Prostate gland (tissue), 2 donors: ENCODE results near the gene TNFAIP2. TPM values are rescaled to one million over a fixed set of nuclear protein-coding genes. Genes with fewer than 3 reads are reported as not detected.
"Not testable (repeated sequence)": the region's sequence is repeated elsewhere in the genome, so short reads cannot be mapped to it uniquely, and the experiment has no call there.

ENCODE experiments used
- DNase-seq: peaks from one replicate; pipeline ENCODE4 v3.0.0-alpha.2; 2019; ENCODE audit warnings: low spot score
- H3K27ac ChIP-seq, 2 donors: fragments of 200-600 bp; sonication (generic); 2 replicates each; pipeline ENCODE4 v1.5.1; 2017 to 2019
- H3K27me3 ChIP-seq: fragments of 200-600 bp; sonication (generic); replicated peaks from 2 replicates; pipeline ENCODE4 v1.5.1; 2019; ENCODE audit not compliant: insufficient read depth
- H3K36me3 ChIP-seq, 2 donors: fragments of 200-600 bp; sonication (generic); 1 replicate in 1 of 2; 2 replicates in 1 of 2; pipeline versions ENCODE4 v1.5.1 to v1.8.1; 2017 to 2019
- H3K4me1 ChIP-seq: fragments of 200-600 bp; sonication (generic); replicated peaks from 2 replicates; pipeline ENCODE4 v1.5.1; 2019
- H3K4me3 ChIP-seq, 2 donors: fragments of 200-600 bp; sonication (generic); 2 replicates each; pipeline ENCODE4 v1.5.1; 2017 to 2019
- H3K9me3 ChIP-seq: fragments of 200-600 bp; sonication (generic); 2 replicates; pipeline ENCODE4 v1.5.1; 2017
- CTCF ChIP-seq, 4 experiments: fragments of 200-600 bp in 2 of 4; fragments of 450-650 bp in 2 of 4; sonication (generic) in 2 of 4; IDR thresholded peaks; 1 replicate in 3 of 4; 2 replicates in 1 of 4; pipeline ENCODE4 v1.5.1; 2016 to 2019; ENCODE audit warnings: antibody characterized with exemption in 4 of 4, mild to moderate bottlenecking in 2 of 4, moderate library complexity in 2 of 4
- POLR2A ChIP-seq: fragments of 450-650 bp; IDR thresholded peaks from one replicate; pipeline ENCODE4 v1.6.1; 2016; ENCODE audit warnings: antibody characterized with exemption, mild to moderate bottlenecking
- POLR2AphosphoS5 ChIP-seq: sonication (generic); formaldehyde crosslinking; IDR thresholded peaks from one replicate; pipeline ENCODE4 v1.6.1; 2017; ENCODE audit warnings: antibody characterized with exemption
- WGBS: methylation state at CpG from one replicate; pipeline ENCODE4 v1.1.5; 2018; 5-methylcytosine and 5-hydroxymethylcytosine counted together
- intact Hi-C: fragments of 100-400 bp; cut with DNase I; formaldehyde crosslinking; loops from one replicate; pipeline ENCODE4 v1.14.2; 2022
- total RNA-seq, 2 donors: library from RNA; depleted of rRNA; stranded (reverse); fragments of >200 nt; gene quantifications; one replicate each; pipeline ENCODE4 v1.1.0, GENCODE V29; 2016

TNFAIP2 gene
- total RNA-seq, 2 donors from 2014 or later, result 36.5 to 46.4 TPM

GRCh38 chr14:103165323-103165722 lies 42.1 kb downstream of the TNFAIP2 start:
- H3K9me3 ChIP-seq, result no peaks in the 10 kb centered on the region
- TF ChIP-seq POLR2AphosphoS5, result no peak
- TF ChIP-seq CTCF (IDR thresholded peaks at IDR 0.05), result no peak
- DNase-seq, result no peak
- intact Hi-C loops, result no loop called here
- H3K27ac ChIP-seq, result no peak overlapping the region
- no peaks in the 10 kb centered on the region for H3K27me3 ChIP-seq
- H3K4me3 ChIP-seq, result no peak overlapping the region
- H3K4me1 ChIP-seq, result no peaks in the 10 kb centered on the region
- 95% methylated on average over 6 of the region's 6 CpGs for WGBS
- no peaks in the 10 kb centered on the region for H3K36me3 ChIP-seq

- no peaks in the 10 kb centered on the region for H3K36me3 ChIP-seq
- H3K9me3 ChIP-seq, result no peaks in the 10 kb centered on the region
- WGBS, result 91% methylated on average over 6 of the region's 6 CpGs
- no peaks in the 10 kb centered on the region for H3K27me3 ChIP-seq
- no peak for TF ChIP-seq POLR2A
- TF ChIP-seq POLR2AphosphoS5, result no peak
- no peak for TF ChIP-seq CTCF (IDR thresholded peaks at IDR 0.05)
- intact Hi-C loops, result no loop called here
- DNase-seq, result no peak
- no peak overlapping the region for H3K27ac ChIP-seq
- no peak overlapping the region for H3K4me3 ChIP-seq
- no peaks in the 10 kb centered on the region for H3K4me1 ChIP-seq
Observed at GRCh38 chr14:103169954-103170353, 46.7 kb downstream of the TNFAIP2 start.

GRCh38 chr14:103171206-103171605 lies 47.9 kb downstream of the TNFAIP2 start:
- 57% methylated on average over 2 of the region's 2 CpGs for WGBS
- not testable (repeated sequence) for H3K9me3 ChIP-seq

GRCh38 chr14:103172921-103173320 lies 49.7 kb downstream of the TNFAIP2 start:
- Histone ChIP-seq H3K36me3 (no peaks in the 10 kb centered on the region), H3K4me1 (no peaks in the 10 kb centered on the region), H3K27me3 (no peaks in the 10 kb centered on the region), H3K4me3 (no peak overlapping the region), H3K9me3 (no peaks in the 10 kb centered on the region), H3K27ac (no peak overlapping the region)
- TF ChIP-seq POLR2A, result no peak
- TF ChIP-seq CTCF (IDR thresholded peaks at IDR 0.05), result no peak
- TF ChIP-seq POLR2AphosphoS5, result no peak
- WGBS, result 46% methylated on average over 5 of the region's 5 CpGs
- intact Hi-C loops, result no loop called here
- DNase-seq, result no peak

More at GRCh38 chr14:103171206-103171605, 47.9 kb downstream of the TNFAIP2 start:
- H3K4me3 ChIP-seq, H3K27me3 ChIP-seq, H3K36me3 ChIP-seq, intact Hi-C loops, H3K27ac ChIP-seq, H3K4me1 ChIP-seq, DNase-seq: not testable (repeated sequence)

- H3K27me3 ChIP-seq, intact Hi-C loops, H3K9me3 ChIP-seq, H3K4me3 ChIP-seq, H3K27ac ChIP-seq, H3K36me3 ChIP-seq, DNase-seq, H3K4me1 ChIP-seq: not testable (repeated sequence)
- WGBS, result 63% methylated on average over 2 of the region's 2 CpGs
Observed at GRCh38 chr14:103173887-103174286, 50.6 kb downstream of the TNFAIP2 start.

GRCh38 chr14:103176176-103176575 lies 52.9 kb downstream of the TNFAIP2 start:
- H3K36me3 ChIP-seq, intact Hi-C loops, DNase-seq, H3K4me3 ChIP-seq, H3K4me1 ChIP-seq, H3K9me3 ChIP-seq, H3K27me3 ChIP-seq, H3K27ac ChIP-seq: not testable (repeated sequence)
- 73% methylated on average over 4 of the region's 4 CpGs for WGBS
